Nephron (organoid): ENCODE results near the gene NOXRED1.
A peak's percentile ranks its signal among the peaks of the same experiment; 100 is the strongest.

ENCODE experiments used
- H3K27ac Mint-ChIP-seq, 3 experiments: 2 replicates each; pipeline ENCODE4 v1.8.0; 2020; ENCODE audit warnings: mixed read lengths in 3 of 3, mild to moderate bottlenecking in 2 of 3, moderate library complexity in 1 of 3
- H3K27me3 Mint-ChIP-seq: 2 replicates; pipeline ENCODE4 v1.8.0; 2021; ENCODE audit warnings: low read depth, mild to moderate bottlenecking, moderate library complexity, mixed read lengths
- H3K36me3 Mint-ChIP-seq: 2 replicates; pipeline ENCODE4 v1.8.0; 2020; ENCODE audit warnings: low read depth, mixed read lengths
- H3K4me1 Mint-ChIP-seq: 2 replicates; pipeline ENCODE4 v1.8.0; 2020; ENCODE audit warnings: mixed read lengths
- H3K4me3 Mint-ChIP-seq, 3 experiments: 2 replicates each; pipeline ENCODE4 v1.8.0; 2020; ENCODE audit warnings: mild to moderate bottlenecking in 3 of 3, mixed read lengths in 3 of 3, moderate library complexity in 2 of 3
- H3K9me3 Mint-ChIP-seq: 2 replicates; pipeline ENCODE4 v1.8.0; 2020; ENCODE audit warnings: mixed read lengths
- CTCF ChIP-seq, 3 experiments: fragments of 200-600 bp; sonication (generic); IDR thresholded peaks; one replicate each; pipeline ENCODE4 v1.5.0; 2021; ENCODE audit warnings: antibody characterized with exemption in 3 of 3; ENCODE audit not compliant: unreplicated experiment in 3 of 3

Gene NOXRED1

DNA sequence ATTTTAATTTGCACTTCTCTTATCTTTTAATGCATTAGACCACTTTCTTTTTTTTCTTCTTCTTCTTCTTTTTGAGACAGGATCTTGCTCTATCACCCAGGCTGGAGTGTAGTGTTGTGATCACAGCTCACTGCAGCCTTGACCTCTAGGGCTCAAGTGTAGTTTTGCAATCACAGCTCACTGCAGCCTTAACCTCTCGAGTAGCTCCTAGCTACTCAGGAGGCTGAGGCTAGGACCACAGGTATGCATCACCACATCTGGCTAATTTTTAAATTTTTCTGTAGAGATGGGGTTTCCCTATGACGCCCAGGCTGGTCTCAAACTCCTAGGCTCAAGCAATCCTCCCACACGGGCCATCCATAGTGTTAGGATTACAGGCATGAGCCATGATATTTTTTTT is 59.2 kb downstream of the NOXRED1 start:
- Mint-ChIP-seq H3K27ac (no peak overlapping the region), H3K36me3 (peaks cover 15% of the 10 kb centered on the region), H3K9me3 (no peaks in the 10 kb centered on the region), H3K4me1 (no peaks in the 10 kb centered on the region), H3K27me3 (no peaks in the 10 kb centered on the region), H3K4me3 (no peak overlapping the region)
- no peak for TF ChIP-seq CTCF (IDR thresholded peaks at IDR 0.05; ENCODE audit: unreplicated experiment in 3 of 3)

GRCh38 chr14:77359626-77360025 is 63.7 kb downstream of the NOXRED1 start:
- TF ChIP-seq CTCF (IDR thresholded peaks at IDR 0.05; ENCODE audit: unreplicated experiment in 3 of 3): no peak
- Mint-ChIP-seq H3K27ac (no peak overlapping the region), H3K36me3 (peaks cover 19% of the 10 kb centered on the region), H3K4me1 (no peaks in the 10 kb centered on the region), H3K9me3 (no peaks in the 10 kb centered on the region), H3K4me3 (no peak overlapping the region), H3K27me3 (no peaks in the 10 kb centered on the region)

GRCh38 chr14:77356899-77357298 is 66.4 kb downstream of the NOXRED1 start:
- H3K4me1 Mint-ChIP-seq: no peaks in the 10 kb centered on the region
- no peak for TF ChIP-seq CTCF (IDR thresholded peaks at IDR 0.05; ENCODE audit: unreplicated experiment in 3 of 3)
- no peaks in the 10 kb centered on the region for H3K9me3 Mint-ChIP-seq
- H3K4me3 Mint-ChIP-seq: no peak overlapping the region
- peaks cover 23% of the 10 kb centered on the region for H3K36me3 Mint-ChIP-seq
- no peaks in the 10 kb centered on the region for H3K27me3 Mint-ChIP-seq
- H3K27ac Mint-ChIP-seq: no peak overlapping the region

- Mint-ChIP-seq H3K27ac (no peak overlapping the region), H3K4me1 (no peaks in the 10 kb centered on the region), H3K27me3 (no peaks in the 10 kb centered on the region), H3K9me3 (no peaks in the 10 kb centered on the region), H3K36me3 (peaks cover 20% of the 10 kb centered on the region), H3K4me3 (no peak overlapping the region)
- no peak for TF ChIP-seq CTCF (IDR thresholded peaks at IDR 0.05; ENCODE audit: unreplicated experiment in 3 of 3)
Observed at GRCh38 chr14:77355811-77356210, 67.5 kb downstream of the NOXRED1 start.

GRCh38 chr14:77353469-77354141 is 69.7 kb downstream of the NOXRED1 start:
- no peak for TF ChIP-seq CTCF (IDR thresholded peaks at IDR 0.05; ENCODE audit: unreplicated experiment in 3 of 3)
- Mint-ChIP-seq H3K27me3 (no peaks in the 10 kb centered on the region), H3K4me1 (peaks cover 6% of the 10 kb centered on the region), H3K27ac (peak overlapping the region in 1 of 3 experiments; percentile 15), H3K9me3 (no peaks in the 10 kb centered on the region), H3K4me3 (no peak overlapping the region), H3K36me3 (peaks cover 29% of the 10 kb centered on the region)

GRCh38 chr14:77347751-77348150 is 75.6 kb downstream of the NOXRED1 start:
- H3K27ac Mint-ChIP-seq: peak overlapping the region; percentile 92 to 94 (median 93)
- no peak overlapping the region for H3K4me3 Mint-ChIP-seq
- H3K36me3 Mint-ChIP-seq: peaks cover 56% of the 10 kb centered on the region
- peaks cover 38% of the 10 kb centered on the region for H3K4me1 Mint-ChIP-seq
- no peaks in the 10 kb centered on the region for H3K9me3 Mint-ChIP-seq
- TF ChIP-seq CTCF (IDR thresholded peaks at IDR 0.05; ENCODE audit: unreplicated experiment in 3 of 3): no peak
- H3K27me3 Mint-ChIP-seq: no peaks in the 10 kb centered on the region
